Activated T-cell treated with anti-CD3 and anti-CD28 coated beads, Interleukin-2, amount 50 U/mL, for 48 hours (primary cell): ENCODE measurements around the gene KSR2.

Experiments used
- DNase-seq, 2 experiments: peaks; one replicate each; pipeline ENCODE4 v3.0.0-alpha.2; 2020

KSR2 gene

GRCh38 chr12:117517219-117517739 is 451.5 kb downstream of the KSR2 start:
- DNase-seq, result no peak

- DNase-seq, result no peak
These were observed 452.8 kb downstream of the KSR2 start for GRCh38 chr12:117516034-117516433.

GRCh38 chr12:117514016-117514415 is 454.8 kb downstream of the KSR2 start:
- DNase-seq, result no peak

DNA sequence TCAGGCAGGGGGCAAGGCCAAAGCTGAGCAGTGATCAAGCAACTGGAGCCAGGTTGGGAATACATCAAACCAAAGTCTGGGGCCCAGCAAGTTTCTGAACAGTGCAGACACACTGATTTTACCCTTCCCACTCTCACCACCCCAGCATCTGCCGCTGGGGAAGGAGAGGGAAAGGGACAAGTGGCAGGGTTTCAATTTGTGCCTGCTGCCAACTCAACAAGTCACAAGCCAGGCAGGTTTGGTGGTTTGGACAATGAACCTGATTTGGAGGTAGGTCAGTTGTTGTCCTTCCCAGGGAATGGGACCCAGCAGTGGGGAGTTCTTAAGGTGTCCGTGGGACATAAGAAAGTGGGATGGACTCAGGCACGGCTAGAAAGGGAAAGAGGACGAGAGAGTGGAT is 455.4 kb downstream of the KSR2 start:
- DNase-seq, result no peak

GRCh38 chr12:117508468-117508867 is 460.3 kb downstream of the KSR2 start:
- DNase-seq, result no peak

- DNase-seq, result no peak
These were observed 461.2 kb downstream of the KSR2 start for GRCh38 chr12:117507548-117507947.

GRCh38 chr12:117506333-117506732 is 462.5 kb downstream of the KSR2 start:
- no peak for DNase-seq

DNA sequence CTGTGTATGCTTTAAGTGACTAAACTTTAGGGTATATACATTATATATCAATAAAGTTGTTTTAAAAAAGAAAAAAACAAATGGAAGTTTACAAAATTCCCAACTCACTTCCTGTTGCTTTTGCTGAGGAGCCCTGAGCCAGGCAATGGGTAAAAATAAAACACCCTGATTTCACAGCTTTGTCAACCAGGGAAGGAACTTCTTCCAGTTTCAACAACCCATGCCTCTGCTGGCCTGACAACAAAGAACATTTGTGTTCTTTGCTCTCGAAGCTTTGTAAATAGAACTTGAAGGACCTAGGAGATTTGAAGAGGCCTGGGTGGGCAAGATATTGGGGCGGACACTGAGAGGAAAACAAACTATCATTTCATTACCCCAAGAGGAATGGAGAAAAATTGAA is 466.2 kb downstream of the KSR2 start:
- no peak for DNase-seq

GRCh38 chr12:117502233-117502632 is 466.6 kb downstream of the KSR2 start:
- DNase-seq, result no peak

GRCh38 chr12:117501076-117501869 is 467.5 kb downstream of the KSR2 start:
- no peak for DNase-seq

- DNase-seq, result no peak
These were observed 468.9 kb downstream of the KSR2 start for GRCh38 chr12:117499759-117500485.

GRCh38 chr12:117498880-117499279 is 469.9 kb downstream of the KSR2 start:
- no peak for DNase-seq

DNA sequence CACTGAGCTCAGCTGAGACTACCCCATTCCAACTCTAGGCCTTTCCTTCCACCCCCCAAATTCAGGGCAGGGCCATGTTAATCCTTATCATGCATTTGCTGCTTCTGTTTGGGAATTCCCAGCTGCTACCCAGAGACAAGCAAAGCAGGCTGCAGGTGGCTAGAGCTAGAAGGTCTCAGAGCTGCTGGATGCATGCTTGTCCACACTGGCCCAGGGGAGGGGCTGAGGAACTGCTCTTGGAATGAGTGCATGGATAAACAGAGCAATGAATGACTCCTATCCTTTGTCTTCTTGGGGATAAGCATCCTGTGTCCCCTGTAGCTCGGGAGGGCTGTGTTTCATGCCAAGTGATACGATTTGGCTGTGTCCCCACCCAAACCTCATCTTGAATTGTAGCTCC is 470.5 kb downstream of the KSR2 start:
- no peak for DNase-seq

DNA sequence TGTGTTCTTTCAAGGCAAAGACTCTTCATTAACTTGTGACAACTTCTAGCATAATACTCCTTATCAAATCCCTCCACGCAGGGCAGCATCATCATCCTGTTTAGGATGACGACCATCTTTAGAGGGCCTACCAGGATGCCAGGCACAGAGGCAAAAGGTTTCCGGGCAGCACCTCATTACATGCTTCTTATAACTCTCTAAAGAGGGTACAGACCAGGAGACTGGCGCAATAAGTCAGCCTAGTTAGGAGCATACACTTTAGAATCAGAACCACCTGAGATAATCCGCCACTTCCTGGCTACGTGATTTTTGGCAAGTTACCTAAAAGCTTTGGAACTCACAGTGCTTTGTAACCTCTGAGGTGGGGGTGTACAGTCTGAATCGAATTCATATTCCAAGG is 471.4 kb downstream of the KSR2 start:
- DNase-seq, result no peak

DNA sequence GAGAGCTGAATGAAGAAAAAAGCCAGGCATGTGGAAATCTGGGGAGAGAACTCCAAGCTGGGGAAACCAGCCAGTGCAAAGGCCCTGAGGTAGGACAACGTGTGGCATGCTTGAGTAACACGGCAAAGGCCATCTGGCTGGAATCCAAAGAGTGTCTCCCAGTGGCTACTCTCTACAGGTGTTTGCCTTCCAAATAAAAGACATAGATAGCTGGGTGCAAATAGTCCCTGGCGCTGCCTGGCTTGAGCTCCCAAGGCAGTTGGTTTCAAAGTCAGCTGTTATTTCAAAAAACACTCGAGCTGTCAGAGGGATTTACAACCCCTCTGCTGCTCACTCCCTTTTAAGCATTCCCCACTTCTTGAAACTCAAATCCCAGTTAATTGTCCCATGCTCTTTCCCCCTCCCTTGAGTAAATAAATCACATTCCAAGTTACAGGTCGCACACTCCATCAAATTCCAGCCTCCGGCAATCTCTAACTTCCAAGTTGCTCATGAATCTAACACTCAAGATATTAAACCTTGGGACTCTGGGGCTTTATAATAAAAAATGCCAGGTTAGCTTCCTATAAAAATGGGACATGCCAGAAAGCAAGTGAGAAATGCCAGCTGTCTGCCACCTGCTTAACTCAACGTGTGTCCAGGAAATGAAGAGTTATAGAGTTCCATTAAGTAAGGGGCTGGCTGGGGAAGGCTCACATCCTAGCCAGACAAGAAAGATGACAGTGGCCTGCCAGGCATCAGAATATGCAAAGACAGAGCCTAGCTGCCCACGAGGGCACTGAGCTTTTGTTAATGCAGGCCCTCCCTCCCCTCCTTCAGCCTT is 473.7 kb downstream of the KSR2 start:
- no peak for DNase-seq

DNA sequence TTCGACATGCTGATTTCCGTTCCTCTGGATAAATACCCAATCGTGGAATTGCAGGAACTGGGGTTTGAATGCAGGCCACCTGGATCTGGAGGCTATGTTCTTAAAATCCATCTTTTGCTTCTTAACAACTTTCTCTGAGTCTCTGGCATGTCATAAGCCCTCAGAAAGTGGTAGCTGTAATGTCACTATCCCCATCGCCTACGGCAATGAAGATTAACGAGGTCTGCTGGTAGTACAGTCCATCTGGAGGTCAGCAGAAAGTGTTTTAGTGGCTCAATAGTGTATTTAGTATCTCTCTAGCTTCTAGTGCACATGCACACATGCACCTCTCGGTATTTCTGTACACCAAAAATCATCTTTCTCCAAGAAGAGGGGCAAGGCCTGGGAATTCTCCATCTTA is 477.1 kb downstream of the KSR2 start:
- no peak for DNase-seq

- no peak for DNase-seq
These were observed 478.7 kb downstream of the KSR2 start for GRCh38 chr12:117490130-117490529.

GRCh38 chr12:117489671-117490070 is 479.1 kb downstream of the KSR2 start:
- DNase-seq, result no peak

DNA sequence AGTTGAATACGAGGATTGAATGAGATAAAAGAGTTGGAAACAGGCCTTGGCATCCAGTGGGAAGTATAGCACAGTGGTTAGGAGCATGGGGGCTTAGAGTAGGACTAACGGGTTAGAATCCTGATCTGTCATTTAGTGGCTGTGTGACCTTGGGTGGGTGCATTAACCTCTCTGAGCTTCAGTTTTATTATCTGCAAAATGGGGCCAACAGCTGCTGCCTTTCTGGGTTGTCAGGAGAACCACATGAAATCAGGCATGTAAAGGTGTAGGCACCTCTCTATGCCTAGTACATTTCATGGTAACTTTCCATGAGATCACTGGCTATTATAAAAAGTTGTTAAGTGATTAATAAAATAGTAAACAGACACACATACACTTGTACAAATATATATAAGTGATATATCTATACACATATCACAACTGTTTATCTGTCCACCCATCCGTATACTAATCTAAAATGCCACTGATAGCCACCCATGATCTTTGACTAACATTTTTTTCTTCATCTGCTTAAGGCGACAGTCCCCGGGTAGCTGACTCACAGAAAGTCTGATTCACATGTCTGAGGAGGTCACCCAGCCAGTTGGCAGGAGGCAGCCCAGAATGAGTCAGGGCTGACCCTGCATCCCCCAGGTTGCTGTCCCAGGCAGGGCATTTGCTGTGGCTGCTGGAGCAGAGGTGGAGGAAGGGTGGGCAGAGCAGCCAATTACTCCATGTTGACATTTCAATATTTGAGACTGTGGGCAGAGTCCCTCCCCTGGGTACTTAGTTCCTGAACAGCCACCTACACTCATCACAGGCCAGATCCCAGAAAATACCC is 481.7 kb downstream of the KSR2 start:
- no peak for DNase-seq

DNA sequence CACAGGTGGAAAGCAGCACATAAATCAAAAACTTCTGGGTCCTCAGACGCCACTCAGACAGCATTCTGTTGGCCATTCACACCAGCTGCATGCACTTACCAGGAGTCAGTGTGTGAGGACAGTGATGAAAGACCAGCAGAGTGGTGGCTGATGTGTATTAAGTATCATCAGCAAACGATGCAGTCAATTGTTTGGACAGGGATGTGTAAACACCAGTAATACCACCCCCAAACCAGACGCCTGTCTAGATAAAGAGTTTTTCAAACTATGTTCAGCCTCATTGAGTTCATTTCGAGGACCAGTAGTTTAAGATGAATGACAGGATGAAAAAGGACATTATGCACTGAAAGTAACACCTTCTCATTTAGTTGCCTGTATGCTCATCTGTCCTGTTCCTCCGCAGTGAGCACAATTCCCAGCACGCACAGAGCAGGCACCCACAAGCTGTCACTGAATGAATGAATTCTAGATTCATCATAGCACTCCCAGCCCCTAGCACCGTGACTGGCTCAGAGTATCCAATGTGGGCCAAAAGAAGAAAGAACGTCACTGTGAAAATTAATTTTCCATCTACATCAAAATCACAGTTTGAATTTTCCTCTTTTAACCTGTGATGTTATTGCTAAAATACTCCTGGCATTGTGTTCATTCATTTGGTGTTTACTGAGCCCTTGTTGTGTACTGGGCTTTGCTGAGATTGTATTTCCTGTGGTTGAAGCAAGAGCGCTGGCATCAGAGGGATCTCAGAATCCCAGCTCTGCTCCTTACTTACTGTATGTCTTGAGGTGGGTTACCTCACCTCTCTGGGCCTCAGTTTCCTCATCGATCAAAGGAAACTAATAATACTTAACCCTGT is 482.6 kb downstream of the KSR2 start:
- DNase-seq, result no peak

DNA sequence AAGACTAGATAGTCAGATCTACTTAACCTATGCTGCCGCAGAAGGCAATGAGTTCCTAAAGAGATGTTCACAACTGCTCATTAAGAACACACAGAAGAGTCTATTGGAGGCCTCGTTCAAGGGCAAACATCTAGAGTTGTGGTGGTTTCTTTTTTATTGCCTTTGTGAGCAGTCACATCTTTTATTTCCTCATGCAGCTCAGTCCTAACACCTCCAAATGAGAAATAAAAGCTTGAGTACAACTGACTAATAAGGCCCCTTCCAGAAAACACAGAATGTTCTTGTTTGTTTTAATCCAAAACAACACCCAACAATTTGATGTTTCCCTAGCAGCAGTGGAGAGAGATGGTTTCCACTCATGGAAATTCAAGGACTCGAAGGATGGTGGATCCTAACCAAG is 483.9 kb downstream of the KSR2 start:
- DNase-seq, result no peak
